HG03520 (cell line): ENCODE data around the gene ZNF488.

Experiments
- ATAC-seq: cut with Tn5 transposase; IDR thresholded peaks from one replicate; pipeline ENCODE4 v1.9.1; 2021; ENCODE audit warnings: mild to moderate bottlenecking, moderate library complexity; ENCODE audit not compliant: unreplicated experiment

Gene ZNF488

GRCh38 chr10:47367646-47368045 lies 16.4 kb downstream of the ZNF488 start:
- ATAC-seq: no peak

DNA sequence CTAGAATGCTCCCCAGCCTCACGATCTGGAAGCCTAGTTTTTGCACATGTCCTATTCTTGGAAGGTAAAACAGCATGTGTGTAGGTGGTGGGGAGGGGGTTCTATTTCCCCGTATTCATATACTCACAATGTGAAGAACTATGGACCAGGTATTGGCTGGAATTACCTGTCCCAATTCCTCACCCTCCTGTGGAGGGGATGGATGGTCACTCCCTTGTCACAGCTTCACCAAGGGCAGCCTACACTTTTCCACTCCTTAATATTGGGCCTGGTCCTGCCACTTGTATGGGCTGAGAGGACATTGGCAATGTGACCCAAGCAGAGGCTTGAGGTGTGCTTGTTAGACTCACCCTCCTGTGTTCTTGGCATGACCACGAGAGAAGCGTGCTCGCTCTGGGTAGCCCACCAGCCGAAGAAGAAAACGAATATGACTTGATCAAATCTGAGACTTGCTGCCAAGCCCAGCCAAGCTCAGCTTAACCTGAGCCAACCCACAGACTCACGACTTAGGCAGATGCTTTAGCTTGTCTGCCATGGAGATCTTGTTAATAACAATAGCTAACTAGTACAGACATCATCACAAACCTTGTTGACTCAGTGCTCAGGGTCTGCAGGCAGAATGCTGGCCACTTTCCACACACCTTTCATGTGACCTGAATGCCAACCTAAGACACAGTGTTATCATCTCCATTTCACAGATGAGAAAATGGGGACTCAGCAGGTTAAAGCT lies 17.2 kb downstream of the ZNF488 start:
- ATAC-seq: no peak

- ATAC-seq: no peak
Observed at GRCh38 chr10:47366181-47366631, 17.9 kb downstream of the ZNF488 start.

GRCh38 chr10:47365431-47366180 lies 18.5 kb downstream of the ZNF488 start:
- no peak for ATAC-seq

DNA sequence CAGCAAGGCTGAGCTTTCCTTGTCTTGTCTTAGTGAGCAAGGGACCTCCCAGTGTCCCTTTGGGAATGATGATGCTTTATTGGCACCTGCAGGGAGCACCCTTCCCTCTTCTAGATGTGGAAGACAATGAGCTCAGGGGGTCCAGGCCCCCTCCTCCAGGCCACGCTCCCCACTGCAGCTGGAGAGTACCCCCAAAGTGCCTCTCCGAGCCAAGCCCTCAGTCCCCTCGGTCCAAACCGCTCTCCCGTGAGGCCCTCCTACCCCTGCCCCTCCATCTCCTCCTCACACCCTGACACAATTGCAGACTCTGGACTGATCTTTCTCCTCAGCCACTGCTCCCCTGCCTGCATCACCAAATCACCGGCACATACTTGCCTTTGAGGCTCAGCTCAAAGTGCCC lies 19.2 kb downstream of the ZNF488 start:
- no peak for ATAC-seq

- ATAC-seq: no peak
Observed at GRCh38 chr10:47364366-47364765, 19.7 kb downstream of the ZNF488 start.

- no peak for ATAC-seq
Observed at GRCh38 chr10:47363781-47364180, 20.3 kb downstream of the ZNF488 start.

DNA sequence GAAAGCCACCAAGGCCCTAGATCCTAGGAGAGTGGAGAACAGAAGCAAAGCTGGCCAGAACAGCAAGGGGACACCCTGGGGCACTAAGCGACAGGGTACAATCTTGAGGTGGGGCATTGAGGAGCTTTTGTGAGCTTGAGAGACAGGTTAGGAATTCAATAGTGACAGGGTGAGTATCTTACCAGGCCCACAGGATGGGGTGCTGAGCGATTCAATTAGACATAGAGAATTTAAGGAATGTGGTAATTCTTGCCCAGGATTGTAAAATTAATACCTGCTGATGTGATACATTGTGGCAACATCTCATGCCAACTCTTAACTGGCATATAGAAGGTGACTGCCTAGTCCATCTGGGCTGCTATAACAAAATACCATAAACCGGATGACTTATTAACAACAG lies 21.9 kb downstream of the ZNF488 start:
- ATAC-seq: no peak

- no peak for ATAC-seq
Observed at GRCh38 chr10:47361293-47361692, 22.8 kb downstream of the ZNF488 start.

DNA sequence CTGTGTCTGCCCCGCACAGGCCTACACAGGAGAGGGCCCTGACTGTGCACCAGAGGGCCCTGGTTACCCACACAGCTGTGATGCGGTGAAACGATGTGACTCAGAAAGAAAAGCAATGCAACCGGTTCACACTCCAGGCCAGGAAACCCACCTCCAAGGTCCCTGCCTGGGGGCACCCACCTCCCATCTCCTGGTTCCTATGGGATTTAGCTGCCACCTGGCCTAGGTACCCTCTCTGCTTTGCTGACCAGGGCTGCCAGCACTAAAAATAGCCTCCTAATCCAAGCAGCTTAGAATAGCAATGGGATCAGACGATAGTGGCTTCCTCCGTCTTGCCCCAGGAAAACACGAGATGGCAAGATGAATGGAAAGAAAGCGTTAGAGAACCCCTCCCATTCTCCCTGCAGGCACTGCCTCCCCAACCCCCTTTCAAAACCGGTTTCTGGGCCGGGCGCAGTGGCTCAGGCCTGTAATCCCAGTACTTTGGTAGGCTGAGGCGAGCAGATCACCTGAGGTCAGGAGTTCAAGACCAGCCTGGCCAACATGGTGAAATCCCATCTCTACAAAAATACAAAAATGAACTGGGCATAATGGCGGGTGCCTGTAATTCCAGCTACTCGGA lies 23.6 kb downstream of the ZNF488 start:
- no peak for ATAC-seq

DNA sequence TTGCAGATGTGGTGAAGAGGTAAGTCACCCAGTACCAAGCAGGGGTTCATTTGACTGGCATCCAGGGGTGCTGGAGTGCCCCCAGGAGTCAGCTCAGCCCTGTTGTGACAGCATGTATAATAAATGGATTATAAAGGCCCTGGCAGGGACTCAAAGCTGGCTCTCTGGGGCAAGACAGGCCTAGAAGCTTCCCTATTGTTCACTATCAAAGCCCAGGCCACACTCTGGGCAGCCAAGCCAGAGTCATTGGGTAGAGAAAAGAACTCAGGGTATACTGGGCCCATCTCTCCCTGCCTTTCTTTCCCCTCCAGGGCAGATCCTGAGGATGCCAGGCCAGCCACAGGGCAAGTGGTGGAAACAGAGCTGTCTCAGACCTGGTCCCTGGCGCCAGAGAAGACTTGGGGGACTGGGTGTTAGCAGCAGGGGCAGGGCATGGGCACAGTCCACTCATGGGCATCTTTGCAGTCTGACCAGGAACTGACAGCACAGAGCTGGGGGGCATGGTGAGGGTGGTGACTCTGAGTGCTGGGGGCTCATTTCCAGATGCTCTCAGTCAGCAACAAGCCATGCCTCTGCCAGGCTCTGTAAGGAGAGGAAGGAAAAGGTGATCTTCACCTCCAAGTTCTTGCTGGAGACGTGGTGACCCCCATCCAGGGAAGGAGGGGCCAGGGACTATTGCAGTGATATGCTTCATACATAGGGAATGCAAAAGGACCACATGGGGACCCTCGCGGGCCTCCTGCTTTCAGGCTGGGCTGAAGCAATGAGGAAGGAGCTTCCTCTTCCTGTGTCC lies 24.3 kb downstream of the ZNF488 start:
- no peak for ATAC-seq

DNA sequence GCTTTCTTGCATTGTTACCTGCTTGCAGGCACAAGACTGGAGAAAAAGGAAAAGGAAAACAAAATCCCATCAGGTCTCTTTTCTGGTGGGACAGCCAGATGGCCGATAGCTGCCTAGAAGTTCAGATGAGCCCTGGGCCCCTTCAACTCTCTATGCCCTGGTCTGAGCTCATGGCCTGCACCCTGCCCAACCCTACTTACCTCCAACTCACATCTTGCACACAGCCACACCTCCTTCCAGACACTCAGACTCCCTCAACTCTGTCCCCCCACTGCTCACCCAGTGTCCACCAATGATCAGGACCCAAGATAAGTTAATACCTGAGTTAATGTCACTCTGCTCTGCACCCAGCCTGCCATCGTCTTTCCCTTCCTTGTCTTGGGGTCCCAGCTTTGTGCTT lies 25.0 kb downstream of the ZNF488 start:
- no peak for ATAC-seq

DNA sequence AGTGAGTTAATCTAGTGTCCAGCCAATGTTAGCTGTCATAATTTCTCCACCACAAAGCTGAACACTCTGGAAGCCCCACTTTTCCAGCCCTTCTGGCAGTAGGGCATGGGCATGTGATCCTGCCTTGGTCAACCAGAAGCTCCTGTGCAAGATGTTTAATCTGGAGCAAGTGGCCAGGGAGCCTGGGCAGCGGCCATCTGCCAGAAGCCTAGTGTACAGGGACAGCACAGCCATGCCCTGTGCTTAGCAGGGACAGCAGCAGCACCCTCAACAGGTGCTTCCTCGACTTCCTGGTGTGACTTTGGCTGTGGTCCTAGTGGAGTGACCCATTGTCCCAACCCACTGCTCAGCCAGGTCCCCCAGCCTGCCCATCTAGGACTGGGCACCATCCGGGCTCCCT lies 25.6 kb downstream of the ZNF488 start:
- ATAC-seq: no peak

DNA sequence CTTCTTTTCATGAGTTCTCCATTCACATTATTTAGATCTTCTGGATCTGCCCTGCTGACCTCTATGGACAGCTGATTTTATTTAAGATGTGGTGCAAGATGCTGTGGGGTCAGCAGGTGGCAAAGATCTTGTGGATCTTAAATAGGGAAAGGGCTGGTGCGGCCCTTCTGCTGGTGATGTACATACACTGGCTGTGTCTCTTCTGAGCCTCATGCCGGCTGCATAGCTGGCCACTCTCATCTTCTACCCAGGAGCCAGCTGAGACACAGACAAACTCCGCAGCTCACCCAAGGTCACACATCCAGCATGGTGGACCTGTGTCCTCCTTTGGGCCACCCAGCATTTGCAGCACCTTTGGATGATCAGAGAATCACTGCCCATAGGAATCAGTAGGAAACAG lies 26.2 kb downstream of the ZNF488 start:
- ATAC-seq: no peak

DNA sequence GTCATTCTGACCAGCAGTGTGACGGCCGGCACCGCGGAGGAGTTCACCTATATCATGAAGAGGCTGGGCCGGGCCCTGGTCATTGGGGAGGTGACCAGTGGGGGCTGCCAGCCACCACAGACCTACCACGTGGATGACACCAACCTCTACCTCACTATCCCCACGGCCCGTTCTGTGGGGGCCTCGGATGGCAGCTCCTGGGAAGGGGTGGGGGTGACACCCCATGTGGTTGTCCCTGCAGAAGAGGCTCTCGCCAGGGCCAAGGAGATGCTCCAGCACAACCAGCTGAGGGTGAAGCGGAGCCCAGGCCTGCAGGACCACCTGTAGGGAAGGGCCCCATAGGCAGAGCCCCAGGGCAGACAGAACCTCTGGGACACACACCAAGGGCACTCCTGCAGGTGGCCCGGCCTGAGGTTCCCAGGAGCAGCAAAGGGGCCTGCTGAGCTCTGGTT lies 26.9 kb downstream of the ZNF488 start:
- no peak for ATAC-seq

- ATAC-seq: no peak
Observed at GRCh38 chr10:47356708-47357107, 27.4 kb downstream of the ZNF488 start.

GRCh38 chr10:47354900-47355299 lies 29.2 kb downstream of the ZNF488 start:
- ATAC-seq: no peak

DNA sequence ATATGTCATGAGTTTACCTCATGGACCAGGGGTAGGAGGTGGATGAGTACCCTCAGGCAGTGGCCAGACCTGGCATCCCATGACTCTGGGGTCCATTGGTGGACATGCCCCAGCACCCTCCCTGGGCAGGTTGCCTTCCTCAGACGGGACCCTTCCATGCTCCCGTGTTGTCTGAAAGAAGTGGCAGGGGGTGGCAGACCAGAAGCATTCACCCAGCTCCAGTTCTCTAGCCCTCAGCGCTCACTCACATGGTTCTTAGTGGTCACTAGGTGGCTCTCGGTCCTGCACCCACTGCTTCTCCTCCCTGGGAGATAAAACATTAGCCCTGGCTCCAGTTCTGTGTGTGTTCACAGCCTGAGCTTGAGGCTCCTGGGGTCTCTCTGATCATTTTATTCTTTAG lies 29.9 kb downstream of the ZNF488 start:
- no peak for ATAC-seq

- ATAC-seq: no peak
Observed at GRCh38 chr10:47353351-47353750, 30.7 kb downstream of the ZNF488 start.

DNA sequence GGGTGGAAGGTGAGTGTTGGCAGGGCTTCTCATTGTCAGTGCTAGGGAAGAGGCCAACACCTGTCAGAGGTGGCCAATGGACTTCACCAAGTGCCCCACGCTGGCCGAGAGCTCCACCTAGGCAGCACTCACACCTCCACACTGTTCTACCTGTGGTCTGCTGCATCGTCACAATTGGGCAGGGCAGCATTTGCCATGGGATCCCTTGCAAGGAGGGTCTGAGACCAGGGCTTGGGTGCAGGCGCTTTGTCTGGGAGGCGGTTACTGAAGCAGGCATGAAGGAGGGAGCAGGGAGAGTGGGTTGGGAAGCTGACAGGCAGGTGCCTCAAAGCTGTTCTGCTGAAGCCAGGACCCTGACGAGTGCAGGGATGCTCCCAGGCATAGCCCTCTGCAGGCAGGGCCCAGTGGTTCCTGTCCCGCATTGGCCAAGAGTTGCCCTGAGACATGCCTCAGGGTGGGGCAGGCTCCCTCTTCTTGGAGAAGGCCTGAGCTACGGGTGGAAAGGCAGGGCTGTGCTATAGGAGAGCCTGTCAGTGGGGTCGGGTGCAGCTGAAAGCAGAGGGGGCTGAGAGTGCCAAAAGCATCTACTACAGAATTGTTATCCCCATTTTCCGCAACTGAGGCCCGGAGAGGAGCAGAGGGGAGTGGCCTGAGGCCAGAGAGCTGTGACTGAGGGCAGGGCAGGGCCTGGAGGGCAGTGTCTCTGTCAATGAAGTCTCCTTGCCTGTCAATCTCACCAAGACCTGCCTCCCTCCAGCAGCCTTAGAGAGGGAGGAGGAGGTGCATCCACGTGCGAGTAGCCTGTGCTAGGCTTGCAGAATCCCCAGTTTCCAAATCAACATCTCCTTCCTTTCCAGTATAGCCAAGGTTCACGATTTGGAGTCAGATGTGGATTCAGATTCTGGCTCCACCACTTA lies 31.9 kb downstream of the ZNF488 start:
- ATAC-seq: no peak
